ENCODE results near the gene TMEM63C. TPM values are rescaled to one million over a fixed set of nuclear protein-coding genes. Genes with fewer than 3 reads are reported as not detected.

TMEM63C gene
- total RNA-seq, 1 experiment from 2014 or later: 5.7 TPM

DNA sequence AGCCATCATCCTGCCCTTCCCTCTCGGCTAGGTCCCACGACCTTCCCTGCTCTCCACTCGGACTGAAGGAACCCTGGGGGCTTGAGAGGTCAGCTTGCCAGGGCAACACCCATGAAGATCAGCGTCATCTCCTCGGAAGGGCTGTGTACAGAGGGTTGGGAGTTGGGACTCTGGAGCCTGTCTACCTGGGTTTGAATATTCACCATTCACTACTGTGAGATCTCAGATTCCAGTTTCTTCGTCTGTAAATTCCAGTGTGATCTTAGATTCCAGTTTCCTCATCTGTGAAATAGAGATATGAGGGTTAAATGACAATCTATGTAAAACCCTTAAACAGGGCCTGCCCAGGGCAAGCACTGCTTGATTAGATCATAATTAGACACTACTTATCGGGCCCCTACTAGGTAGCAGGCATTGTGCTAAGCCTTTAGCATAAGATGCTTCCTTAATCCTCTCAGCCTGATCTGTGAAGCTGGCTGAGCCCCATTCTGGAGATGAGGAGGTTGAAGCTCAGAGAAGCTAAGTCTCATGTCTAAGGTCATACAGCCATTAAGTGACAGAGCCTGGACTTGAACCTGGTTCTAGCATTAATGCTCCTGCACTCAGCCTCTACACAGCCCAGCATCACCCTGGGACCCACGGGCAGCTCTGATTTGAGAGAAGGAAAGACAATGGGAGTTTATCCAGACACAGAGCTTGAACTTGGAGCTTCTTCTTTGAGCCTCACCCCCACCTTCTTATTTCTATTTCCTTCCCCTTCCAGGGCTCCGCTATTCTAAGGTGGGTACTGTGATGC is 39.4 kb upstream of the TMEM63C start:
- RAD21 ChIA-PET (ENCODE audit: low non-redundant PET in 1 of 2, low total read pairs in 2 of 2, uncharacterized antibody in 2 of 2, unreplicated experiment in 2 of 2): no interaction called here
- BruUV-seq (replicated peaks): no TSS peak

More for the DNA sequence above, 39.4 kb upstream of the TMEM63C start:
- Histone ChIP-seq H3K4me1 (ENCODE audit: control insufficient read depth in 1 of 2, insufficient read depth in 2 of 2, low read length in 2 of 2) (peaks cover 7 to 21% of the 10 kb centered on the region in 2 experiments; a peak in 3 of 4 replicates), H3K9me2 (ENCODE audit: insufficient read depth) (no peaks in the 10 kb centered on the region), H3K4me3 (replicated peaks in 1 of 2; ENCODE audit: low read depth in 1 of 2, low read length in 2 of 2) (no peak overlapping the region), H3K9me3 (ENCODE audit: control insufficient read depth in 1 of 2, insufficient read depth in 1 of 2, low read depth in 1 of 2, low read length in 2 of 2) (no peaks in the 10 kb centered on the region), H3K27ac (ENCODE audit: low read depth, low read length) (no peak overlapping the region), H3K27me3 (ENCODE audit: insufficient read depth, low read length) (peaks cover 13% of the 10 kb centered on the region; the same call in 1 of the 2 replicates), H3K9ac (ENCODE audit: low read length) (no peak overlapping the region), H3K79me2 (ENCODE audit: insufficient read depth, low read length) (no peaks in the 10 kb centered on the region), H3K36me3 (ENCODE audit: control insufficient read depth in 1 of 2, insufficient read depth in 2 of 2, low read length in 2 of 2) (no peaks in the 10 kb centered on the region), H4K20me1 (ENCODE audit: insufficient read depth) (no peaks in the 10 kb centered on the region), H3K4me2 (ENCODE audit: low read length) (peak overlapping the region; percentile 81), H2AFZ (ENCODE audit: low read depth, low read length, poor library complexity, severe bottlenecking) (no peak overlapping the region)
- ChIA-PET CTCF (interaction anchor here (0.9 to 2.1 kb wide), 2 partner anchors 9 to 19 kb away, joined by 3 to 10 read pairs; no protein-coding TSS in a partner anchor), POLR2A (no interaction called here)
- ATAC-seq (no peak), DNase-seq (ENCODE audit: low read depth, low spot score) (no peak)
- TF ChIP-seq FOSL1 (IDR thresholded peaks at IDR 0.05; ENCODE audit: low read depth): no peak
- TF ChIP-seq, protein P1, sequence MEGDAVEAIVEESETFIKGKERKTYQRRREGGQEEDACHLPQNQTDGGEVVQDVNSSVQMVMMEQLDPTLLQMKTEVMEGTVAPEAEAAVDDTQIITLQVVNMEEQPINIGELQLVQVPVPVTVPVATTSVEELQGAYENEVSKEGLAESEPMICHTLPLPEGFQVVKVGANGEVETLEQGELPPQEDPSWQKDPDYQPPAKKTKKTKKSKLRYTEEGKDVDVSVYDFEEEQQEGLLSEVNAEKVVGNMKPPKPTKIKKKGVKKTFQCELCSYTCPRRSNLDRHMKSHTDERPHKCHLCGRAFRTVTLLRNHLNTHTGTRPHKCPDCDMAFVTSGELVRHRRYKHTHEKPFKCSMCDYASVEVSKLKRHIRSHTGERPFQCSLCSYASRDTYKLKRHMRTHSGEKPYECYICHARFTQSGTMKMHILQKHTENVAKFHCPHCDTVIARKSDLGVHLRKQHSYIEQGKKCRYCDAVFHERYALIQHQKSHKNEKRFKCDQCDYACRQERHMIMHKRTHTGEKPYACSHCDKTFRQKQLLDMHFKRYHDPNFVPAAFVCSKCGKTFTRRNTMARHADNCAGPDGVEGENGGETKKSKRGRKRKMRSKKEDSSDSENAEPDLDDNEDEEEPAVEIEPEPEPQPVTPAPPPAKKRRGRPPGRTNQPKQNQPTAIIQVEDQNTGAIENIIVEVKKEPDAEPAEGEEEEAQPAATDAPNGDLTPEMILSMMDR (IDR thresholded peaks at IDR 0.05 in 2 of 3, conservative IDR thresholded peaks at IDR 0.05 in 1 of 3; ENCODE audit: borderline replicate concordance in 1 of 3, insufficient read depth in 1 of 3, low read depth in 2 of 3, low read length in 2 of 3): no peak
- no peak for TF ChIP-seq POLR2A (IDR thresholded peaks at IDR 0.05; ENCODE audit: borderline replicate concordance, extremely low read depth, insufficient read depth, insufficient read length)
- no peak for TF ChIP-seq ELF1 (IDR thresholded peaks at IDR 0.05; ENCODE audit: borderline replicate concordance, low read depth)
- TF ChIP-seq, protein P2, sequence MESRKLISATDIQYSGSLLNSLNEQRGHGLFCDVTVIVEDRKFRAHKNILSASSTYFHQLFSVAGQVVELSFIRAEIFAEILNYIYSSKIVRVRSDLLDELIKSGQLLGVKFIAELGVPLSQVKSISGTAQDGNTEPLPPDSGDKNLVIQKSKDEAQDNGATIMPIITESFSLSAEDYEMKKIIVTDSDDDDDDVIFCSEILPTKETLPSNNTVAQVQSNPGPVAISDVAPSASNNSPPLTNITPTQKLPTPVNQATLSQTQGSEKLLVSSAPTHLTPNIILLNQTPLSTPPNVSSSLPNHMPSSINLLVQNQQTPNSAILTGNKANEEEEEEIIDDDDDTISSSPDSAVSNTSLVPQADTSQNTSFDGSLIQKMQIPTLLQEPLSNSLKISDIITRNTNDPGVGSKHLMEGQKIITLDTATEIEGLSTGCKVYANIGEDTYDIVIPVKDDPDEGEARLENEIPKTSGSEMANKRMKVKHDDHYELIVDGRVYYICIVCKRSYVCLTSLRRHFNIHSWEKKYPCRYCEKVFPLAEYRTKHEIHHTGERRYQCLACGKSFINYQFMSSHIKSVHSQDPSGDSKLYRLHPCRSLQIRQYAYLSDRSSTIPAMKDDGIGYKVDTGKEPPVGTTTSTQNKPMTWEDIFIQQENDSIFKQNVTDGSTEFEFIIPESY (IDR thresholded peaks at IDR 0.05; ENCODE audit: extremely low read depth, insufficient replicate concordance, low read length): no peak
- intact Hi-C loops (cut with micrococcal nuclease): no loop called here

Measured in HCT116 (cell line).